Pons (tissue), 1 donor: ENCODE results near the gene PRLH.
"Not testable (repeated sequence)": the region's sequence is repeated elsewhere in the genome, so short reads cannot be mapped to it uniquely, and the experiment has no call there.

Experiments used
- DNase-seq: peaks from one replicate; pipeline ENCODE4 v3.0.0-alpha.2; 2016; ENCODE audit warnings: low spot score

The PRLH gene

DNA sequence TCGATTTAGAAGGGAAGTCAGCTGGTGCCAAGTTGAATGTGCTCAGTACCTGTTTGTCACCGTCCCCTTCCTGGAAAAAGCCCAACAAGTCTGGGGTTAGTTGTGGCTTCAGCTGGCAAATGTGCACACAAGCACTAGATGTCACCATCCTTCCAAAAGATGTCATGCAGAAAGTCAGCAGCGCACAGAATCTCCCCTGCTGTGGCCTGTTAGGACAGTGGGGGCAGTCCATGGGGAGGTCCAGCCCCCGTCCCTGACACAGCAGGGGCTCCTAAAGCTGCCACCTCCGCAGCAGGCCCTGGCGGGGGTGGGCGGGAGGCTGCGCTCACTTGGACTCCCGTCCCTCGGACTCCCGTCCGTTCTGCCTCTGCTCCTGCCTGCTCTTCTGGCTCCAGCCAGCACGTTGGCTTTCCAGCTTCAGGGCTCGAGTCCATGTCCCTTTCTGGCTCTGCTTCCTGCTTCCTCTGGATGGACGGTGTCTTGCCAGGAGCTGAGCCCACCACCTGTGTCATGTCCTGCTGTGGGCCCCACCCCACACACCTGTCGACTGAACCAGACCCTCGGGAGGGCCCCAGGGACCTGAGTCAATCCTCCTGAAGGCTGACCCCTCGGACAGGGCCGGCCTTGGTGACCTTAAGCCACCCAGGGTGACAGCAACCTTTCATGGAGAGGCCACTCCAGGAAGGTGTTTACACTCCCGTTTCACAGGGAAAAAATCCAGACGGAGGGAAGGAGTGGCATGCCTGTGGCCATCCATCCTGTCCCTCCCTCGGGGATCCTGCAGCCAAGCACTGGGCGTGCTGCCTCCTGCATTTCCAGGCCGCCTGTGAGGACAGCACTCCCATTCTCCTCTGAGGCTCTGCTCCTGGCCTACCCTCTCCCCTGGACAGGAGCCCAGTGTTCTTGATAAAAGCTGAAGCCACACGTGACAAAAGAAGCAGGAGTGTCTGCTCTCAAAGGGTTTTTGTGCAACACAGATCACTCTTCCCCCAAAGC, 15.7 kb downstream of the PRLH start:
- DNase-seq: peak; percentile 75

DNA sequence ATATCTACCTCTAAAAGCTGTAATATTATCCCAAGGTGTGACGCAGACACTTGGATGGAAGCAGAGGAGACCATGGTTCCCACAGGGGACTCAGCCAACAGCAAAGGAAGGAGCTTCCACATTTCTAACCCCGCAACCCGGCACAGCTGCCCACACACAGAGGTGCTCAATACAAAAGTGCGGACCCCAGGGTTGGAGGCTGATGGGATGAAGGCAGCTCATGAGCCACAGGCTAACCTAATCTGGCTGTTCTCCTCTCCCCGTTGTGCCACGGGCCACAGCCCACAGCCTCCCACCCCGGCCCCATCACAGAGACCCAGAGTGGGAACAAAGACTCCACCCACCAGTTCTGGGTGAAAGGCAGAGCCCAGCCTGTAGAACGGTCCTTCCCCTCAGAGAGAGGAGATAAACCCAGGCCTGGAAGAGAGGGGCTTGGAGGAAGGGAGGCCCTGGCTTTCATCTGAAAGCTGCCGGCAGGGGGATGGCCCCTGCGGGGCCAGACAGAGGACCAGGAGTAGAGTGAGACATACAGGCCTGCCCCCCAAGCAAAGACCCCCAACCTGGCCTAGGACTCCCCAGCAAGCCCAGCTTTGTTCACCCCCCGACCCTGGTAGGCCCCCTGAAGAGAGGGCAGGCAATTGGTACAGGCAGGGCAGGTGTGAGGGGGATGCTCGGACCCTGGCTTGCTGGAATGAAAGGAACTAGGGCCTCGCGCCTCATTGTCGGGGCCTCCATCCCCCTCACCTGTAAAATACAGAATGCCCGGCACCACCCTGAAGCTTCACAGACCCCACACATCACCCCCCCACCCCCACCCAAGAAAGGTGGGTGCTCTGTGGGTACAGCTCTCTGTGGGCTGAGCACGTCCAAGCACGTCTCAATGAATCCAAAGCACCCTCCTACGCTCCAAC, 17.3 kb downstream of the PRLH start:
- no peak for DNase-seq

DNA sequence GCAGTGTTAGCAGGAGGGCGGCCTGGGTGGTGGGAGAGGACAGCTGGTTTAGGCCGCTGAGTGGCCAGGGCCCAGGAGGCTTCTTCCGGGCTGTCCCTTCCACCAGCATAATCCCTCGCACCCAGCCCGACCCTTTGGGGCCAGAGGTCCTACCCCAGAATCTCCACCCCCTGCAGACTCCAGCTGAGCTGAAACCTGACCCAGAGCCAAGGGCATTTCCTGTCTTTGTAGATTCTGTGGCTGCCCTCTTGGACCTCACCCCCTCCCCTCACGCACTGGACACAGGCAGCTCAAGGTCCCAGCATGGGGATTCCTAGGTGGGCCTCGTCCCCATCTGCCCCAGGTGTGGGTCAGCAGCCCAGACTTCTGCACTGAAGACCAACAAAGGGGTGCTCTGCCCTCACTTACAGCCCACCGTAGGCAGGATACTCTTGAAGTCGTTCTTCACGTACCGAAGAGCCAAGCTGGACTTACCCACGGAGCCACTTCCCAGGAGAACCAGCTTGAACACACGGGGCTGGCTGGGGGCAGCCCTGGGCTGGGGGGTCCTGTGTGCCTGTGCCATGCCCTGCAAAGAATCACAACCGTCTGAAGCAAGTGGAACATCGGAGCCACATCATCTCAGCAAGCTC, 19.3 kb downstream of the PRLH start:
- DNase-seq: no peak

DNA sequence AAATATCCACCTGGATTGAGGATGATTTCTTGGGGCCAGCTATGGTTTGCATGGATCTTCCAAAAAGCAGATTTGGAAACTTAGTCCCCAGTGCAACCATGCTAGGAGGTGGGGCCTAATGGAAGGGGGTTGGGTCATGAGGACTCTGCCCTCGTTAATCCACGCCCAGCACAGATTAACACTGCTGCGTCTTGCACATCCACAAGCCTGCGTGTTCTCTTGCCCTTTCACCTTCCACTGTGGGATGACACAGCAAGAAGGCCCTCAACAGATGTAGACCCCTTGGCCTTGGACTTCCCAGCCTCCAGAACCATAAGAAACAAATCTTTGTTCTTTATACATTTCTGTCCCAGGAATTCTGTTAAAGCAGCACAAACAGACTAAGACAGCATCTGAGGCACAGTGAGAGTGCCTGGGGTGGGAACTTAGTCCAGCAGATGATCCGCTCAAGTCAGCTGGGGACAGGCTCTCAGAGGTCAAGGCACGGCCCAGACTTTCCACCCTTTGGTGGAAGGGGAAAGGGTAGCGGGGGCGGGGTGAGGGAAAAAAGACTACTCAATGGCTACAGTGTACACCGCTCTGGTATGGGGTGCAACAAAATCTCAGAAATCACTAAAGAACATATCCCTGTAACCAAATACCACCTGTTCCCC, 21.8 kb downstream of the PRLH start:
- DNase-seq: no peak

DNA sequence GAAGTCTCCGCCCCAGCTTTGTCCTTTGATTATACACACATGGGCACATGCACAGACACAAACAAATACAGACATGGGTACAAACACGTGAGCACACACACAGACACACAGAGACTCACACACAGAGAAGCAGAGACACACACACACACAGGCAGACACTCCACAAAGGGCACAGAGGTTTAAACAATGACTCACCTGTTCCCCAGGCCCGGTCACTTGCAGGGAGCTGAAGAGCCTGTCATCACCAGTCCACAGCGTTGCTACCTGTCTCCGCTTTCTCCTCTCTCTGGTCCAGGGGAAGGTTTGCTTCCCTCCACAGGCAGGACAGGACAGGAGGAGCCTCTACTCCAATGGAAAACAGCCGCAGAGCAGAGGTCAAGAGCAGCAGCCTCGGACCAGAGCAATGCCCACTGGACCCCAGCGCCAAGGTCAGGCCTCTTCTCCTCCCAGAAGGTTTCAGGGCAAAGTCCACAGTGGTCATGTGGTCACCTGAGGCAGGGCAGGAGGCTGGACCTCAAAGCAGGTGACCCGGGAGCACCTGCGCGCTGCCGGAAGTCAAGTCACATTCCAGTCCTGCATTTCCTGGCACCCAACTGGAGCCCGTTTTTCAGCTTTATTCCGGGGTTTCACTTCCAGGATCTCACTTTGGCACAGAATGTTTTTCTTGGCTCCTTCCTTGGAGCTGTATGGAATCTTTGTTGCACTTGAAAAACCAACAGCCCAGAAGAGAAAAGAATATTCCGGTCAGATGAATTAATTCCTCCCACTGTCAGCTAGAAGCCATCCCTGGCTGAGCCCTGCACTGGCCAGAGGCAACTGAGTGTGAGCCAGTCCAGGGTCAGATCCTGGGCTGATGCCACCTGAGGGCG, 24.1 kb downstream of the PRLH start, which contains the start of gene RAB17:
Gene RAB17, minus strand, starts transcription at position 463 of the 869 bp plus-strand sequence. CDS start 4,580 bp downstream, outside the sequence.
- no peak for DNase-seq

DNA sequence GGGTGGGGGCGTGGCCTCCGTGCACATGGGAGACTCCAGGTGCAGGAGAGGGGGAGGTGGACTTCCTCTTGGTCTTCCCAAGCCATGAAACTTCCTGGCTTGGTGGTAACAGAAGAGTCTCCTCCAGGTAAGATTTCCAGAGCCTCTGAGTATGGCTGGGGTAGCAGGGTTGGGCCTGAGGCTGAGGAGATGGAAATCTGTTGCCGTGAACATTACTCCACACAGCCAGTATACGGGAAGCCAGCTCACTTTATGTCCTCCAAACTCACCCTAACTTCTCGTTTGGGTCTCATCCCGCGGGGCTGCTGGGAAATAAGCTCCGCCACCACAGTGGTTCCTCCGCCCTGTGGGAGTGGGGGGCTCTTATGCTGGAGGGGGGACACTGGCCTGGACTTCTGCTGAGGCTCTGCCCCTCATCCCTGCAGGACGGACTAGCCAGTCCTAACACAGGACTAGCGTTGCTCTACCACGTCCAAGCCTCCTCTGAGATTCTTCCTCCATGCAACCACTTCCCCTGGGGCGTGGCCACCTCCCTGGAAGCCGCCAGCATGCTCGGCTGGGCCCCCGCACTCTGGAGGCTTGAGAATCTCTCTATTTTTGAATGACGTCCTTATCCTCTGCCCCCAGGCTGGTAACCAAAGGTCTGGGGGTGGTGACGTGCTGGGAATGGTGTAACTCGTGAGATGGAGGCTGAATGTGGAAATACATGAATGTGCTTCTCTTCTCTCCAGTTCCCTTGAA, 24.9 kb downstream of the PRLH start:
- DNase-seq: no peak

DNA sequence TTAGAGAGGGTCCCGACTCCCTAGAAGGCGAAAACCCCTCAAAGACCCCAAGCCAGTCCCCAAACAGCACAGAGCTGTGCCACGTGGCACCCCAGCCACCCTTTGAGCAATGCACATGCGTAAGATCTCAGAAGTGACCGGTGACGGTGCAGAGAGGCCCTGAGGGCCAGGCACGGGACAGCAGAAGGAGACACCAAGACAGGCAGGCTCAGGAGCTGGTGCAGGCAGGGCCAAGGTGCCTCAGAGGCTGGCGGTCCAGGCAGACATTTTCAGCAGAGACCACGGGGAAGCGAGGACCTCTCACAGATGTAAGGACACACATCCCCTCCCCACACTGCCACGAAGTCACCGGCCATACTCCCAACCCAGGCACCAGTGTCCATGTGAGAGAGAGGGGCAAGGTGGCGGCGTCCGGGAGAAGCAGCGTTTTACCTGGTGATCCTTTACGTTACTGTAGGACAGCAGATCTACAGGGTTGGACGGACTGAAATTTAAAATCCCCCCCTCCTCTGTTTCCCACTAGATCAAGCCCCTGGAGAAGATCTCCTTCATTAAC, 26.1 kb downstream of the PRLH start:
- DNase-seq: no peak

DNA sequence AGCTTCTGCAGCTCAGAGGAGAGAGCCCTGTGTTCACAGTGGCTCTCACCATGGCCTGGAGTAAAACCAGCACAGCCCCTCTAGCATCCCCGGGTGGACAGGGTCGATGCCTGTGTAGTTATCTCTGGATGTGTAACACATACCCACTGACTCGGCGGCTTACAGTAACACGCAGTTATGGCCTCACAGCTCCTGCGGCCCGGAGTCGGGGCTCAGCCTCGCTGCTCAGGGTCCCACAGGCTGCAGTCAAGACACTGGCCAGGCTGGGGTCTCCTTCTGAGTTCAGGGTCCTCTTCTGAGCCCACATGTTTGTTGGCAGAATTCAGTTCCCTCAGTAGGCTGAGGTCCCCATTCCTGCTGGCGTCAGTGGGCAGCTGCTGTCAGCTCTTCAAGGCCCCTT, 26.7 kb downstream of the PRLH start:
- DNase-seq: no peak

DNA sequence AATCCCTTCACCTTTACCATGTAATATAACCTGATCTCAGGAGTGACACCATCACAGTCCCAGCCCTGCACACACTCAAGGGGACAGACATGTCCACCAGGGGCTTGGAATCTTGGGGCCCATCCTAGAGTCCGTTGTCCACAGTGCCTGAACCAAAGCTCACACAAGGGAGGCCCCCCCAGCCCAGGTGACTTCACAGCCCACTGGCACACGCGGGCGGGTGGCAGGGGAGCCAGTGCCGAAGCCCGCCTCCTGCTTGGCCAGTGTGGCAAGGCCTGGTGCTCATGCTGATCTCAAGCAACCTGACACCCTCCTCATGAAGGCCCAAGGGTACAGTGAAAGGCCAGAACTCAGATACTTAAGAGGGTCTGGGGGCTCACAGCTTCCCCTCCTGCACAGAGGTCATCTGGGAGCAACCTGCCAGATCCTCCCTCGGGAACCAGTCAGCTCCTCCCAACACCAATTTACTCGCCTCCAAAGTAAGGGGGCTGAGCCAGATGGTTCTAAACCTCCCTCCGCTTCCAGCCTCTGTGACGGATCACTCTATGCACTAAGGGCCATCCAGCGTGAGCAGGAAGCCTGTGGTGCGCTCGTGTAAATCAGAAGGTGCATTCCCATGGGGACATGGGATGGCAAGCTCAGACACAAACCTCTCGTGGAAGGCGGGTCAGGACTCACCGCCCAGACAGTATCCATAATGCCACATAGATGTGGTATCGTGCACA, 27.4 kb downstream of the PRLH start:
- DNase-seq: no peak

DNA sequence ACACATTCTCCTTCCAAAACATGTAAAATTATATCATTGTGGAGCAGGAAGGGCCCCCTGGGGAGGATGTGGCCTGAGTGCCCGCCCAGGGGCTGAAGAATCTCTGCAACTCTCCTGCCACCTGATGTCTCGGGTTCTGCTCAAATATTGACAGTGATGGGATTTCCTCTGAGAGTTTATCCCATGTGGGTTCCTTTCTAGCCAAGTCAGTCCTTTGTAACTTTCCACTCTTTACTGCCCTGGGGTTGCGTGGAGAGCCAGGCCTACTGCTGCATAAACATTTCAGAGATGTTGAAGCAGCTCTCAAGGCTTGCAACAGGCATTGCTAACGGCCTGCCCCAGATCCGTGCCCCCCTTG, 28.1 kb downstream of the PRLH start:
- no peak for DNase-seq

DNA sequence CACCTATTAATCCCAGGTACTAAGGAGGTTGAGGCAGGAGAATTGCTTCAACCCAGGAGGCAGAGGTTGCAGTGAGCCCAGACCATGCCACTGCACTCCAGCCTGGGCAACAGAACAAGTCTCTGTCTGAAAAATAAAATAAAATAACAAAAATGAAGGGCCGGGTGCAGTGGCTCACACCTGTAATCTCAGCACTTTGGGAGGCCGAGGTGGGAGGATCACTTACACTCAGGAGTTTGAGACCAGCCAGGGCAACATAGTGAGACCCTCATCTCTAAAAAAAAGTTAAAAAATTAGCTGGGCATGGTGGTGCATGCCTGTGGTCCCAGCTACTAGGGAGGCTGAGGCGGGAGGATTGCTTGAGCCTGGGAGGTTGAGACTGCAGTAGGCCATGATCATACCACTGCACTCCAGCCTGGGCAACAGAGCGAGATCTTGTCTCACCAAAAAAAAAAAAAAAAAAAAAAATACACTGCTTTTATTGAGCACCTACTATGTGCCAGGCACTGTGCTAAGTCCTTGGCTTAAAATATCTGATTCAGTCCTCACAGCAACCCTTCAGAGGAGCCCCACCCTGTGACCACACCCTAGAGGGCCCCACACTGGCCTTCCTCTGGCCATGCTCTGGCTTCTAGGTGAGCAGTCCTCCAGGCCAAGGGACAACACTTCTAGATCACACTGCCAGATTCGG, 29.6 kb downstream of the PRLH start:
- not testable (repeated sequence) for DNase-seq

DNA sequence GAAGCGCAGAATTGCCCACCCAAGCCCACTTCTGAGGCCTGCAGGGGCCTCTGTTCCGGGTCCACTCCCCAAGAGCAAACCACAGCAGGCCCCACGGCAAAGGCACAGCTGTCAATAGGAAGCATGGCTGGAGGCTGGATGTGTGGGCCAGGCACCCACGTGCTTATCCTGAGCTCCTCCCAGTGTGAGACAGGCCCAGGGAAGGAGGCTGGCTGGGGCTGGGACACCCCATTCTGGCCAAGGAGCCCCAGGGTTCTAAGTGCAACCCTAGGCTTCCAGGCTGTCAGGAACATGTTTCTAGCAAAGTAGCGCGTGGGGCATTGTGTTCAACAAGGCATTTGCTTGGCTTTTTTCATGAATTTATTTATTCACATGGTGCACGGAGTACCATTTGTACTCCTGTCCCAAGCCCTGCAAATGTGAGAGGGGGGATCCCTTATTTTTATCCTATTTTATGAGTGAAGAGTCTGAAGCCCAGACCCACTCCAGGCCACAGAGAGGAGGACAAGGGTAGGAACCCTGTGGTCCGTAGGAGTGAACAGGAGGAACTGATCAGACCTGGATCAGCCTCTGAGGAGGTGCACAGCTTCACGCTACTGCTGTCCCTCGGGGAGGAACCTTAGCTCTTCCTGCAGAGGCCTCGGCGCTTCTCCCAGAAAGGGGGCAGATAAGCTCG, 30.3 kb downstream of the PRLH start:
- DNase-seq: no peak

DNA sequence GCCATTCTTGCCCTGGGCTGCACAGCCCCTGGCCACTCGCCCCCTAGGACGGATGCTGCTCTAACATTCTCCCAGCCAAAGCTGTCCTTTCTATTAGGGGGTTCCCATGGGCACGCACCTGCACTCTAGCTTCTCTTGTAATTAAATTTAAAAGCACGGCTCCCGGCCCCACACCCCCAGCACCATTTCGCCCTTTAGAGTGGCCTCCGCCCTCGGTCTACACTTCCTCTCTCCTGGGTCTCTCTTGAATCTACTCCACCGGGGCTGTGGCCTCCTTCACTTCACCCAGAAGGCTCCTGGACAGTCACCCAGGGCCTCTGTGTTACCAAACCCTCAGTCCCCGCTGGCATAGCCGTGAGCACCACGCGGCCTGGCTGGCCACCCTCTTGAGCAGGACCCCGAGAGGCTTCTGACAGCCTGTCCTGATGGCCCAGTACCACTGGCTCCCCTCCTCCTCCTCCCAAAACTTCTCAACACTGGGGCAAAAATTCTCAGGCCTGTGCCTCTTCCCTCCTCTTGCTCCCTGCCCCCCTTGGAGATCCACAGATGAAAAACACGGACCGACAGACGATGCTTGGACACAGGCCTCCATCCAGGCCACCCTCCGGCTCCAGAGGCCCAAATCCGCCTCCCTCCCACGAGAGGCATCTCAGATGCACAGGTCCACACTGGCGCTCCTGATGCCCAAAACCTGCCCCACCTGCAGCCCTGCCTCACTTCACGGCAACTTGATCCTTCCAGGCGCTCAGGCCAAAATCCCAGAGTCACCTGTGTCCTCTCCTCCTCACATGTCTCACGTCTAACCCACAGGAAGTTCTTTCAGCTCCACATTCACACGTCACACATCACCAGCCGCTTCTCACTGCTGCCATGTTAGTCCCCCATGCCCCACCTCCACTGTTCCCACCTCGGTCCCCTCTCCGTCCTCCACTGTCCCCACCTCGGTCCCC, 31.1 kb downstream of the PRLH start:
- no peak for DNase-seq

DNA sequence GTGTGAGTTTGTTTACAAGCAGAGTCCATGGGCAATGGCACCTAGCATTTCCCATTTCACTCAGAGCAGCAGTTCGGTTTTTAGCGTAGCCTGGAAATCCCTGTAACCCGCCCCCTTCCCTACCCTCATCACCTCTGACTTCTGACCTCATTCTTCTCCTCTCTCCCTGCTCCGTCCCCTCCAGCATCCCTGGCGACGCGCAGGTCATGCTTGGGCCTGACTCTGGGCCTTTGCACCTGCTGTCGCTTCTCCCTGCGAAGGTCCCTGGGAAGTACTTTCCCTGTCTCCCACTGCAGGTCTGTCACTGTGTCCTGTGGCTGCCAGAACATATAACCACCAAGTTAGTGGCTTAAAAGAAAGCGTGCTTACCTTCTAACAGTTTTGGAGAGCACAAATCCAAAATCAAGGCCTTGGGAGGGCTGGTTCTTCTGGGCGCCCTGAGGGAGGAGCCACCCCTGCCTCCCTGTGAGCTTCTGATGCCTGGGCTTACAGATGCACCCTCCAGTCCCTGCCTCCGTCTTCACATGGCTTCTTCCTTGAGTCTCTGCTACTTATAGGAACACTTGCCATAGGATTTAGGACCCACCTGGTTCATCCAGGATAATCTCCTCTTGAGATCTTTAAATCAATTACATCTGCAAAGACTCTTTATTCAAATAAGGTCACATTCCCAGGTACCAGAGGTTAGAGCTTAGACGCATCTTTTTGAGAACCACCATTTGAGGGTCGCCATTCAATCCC, 32.3 kb downstream of the PRLH start:
- DNase-seq: no peak

DNA sequence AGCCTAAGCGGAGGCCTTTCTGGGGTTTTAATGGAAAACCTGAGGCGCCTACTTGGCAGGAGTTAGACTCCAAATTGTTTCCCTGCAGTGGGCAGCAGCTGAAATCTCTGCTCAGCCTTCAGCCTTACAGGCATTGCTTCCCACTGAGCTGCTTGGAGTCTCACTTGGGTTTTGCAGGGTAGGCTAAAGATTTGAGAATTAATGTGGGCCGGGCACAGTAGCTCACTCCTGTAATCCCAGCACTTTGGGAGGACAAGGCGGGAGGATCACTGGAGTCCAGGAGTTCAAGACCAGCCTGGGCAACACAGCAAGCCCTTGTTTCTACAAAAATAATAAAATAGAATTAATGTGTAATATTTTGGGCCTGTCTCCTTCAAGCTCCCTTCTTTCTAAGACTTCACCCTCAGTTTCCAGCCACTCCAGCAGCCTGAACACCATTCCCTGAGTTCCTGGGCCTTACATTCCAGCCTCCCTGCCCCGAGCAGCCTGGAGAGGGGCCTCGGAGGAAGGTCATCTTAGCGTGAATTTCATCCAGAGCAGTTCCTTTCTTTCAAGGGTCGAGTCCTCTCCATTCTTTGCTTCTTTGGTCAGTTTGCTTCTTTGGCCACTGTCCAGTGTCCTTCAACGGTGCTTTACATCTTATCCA, 33.2 kb downstream of the PRLH start:
- no peak for DNase-seq
